Liver (tissue), 9 donors: Measurements from ENCODE around the gene RPTOR. TPM values are rescaled to one million over a fixed set of nuclear protein-coding genes. Genes with fewer than 3 reads are reported as not detected.

Experiments
- DNase-seq: peaks from one replicate; pipeline ENCODE4 v3.0.0-alpha.2; 2017; ENCODE audit warnings: low spot score
- H3K27ac ChIP-seq, 2 donors: one replicate each; pipeline ENCODE4 v1.7.0; 2013; ENCODE audit warnings: inconsistent platforms in 2 of 2, low read length in 2 of 2, control low read depth in 1 of 2, low read depth in 1 of 2, mild to moderate bottlenecking in 1 of 2
- H3K27me3 ChIP-seq, 4 donors: one replicate each; pipeline versions ENCODE4 v1.6.1 to v1.7.0; 2013; ENCODE audit warnings: low read length in 3 of 4, inconsistent platforms in 1 of 4, mild to moderate bottlenecking in 1 of 4, moderate library complexity in 1 of 4; ENCODE audit not compliant: control insufficient read depth in 4 of 4, insufficient read depth in 4 of 4
- H3K36me3 ChIP-seq, 4 donors: one replicate each; pipeline versions ENCODE4 v1.6.1 to v1.7.0; 2013; ENCODE audit warnings: low read length in 3 of 4, mild to moderate bottlenecking in 3 of 4, low read depth in 1 of 4, moderate library complexity in 1 of 4; ENCODE audit not compliant: control insufficient read depth in 4 of 4, insufficient read depth in 3 of 4
- H3K4me1 ChIP-seq, 4 donors: one replicate each; pipeline versions ENCODE4 v1.6.1 to v1.7.0; 2013; ENCODE audit warnings: low read length in 3 of 4, mild to moderate bottlenecking in 3 of 4, moderate library complexity in 1 of 4; ENCODE audit not compliant: control insufficient read depth in 4 of 4, insufficient read depth in 4 of 4
- H3K4me3 ChIP-seq, 3 donors: one replicate each; pipeline versions ENCODE4 v1.6.1 to v1.7.0; 2013; ENCODE audit warnings: low read length in 3 of 3, control low read depth in 1 of 3, low read depth in 1 of 3, mild to moderate bottlenecking in 1 of 3
- H3K9ac ChIP-seq, 2 donors: one replicate each; pipeline ENCODE4 v1.7.0; 2013; ENCODE audit warnings: low read length in 2 of 2, mild to moderate bottlenecking in 2 of 2, moderate library complexity in 2 of 2, control low read depth in 1 of 2, low read depth in 1 of 2
- H3K9me3 ChIP-seq, 4 donors: one replicate each; pipeline versions ENCODE4 v1.6.1 to v1.7.0; 2013; ENCODE audit warnings: low read length in 3 of 4; ENCODE audit not compliant: control insufficient read depth in 4 of 4
- ATF3 ChIP-seq: IDR thresholded peaks from 2 replicates; pipeline ENCODE4 v1.6.1; 2016; ENCODE audit warnings: antibody characterized with exemption
- CTCF ChIP-seq: fragments of 150-350 bp; IDR thresholded peaks from 2 replicates; pipeline ENCODE4 v1.5.1; 2017; ENCODE audit warnings: improper control_type of control experiment, low read depth, low read length; ENCODE audit not compliant: missing input control
- EGR1 ChIP-seq, 2 donors: IDR thresholded peaks; 2 replicates each; pipeline ENCODE4 v1.6.1; 2016 to 2018; ENCODE audit warnings: antibody characterized with exemption in 2 of 2, low read depth in 2 of 2
- FOXA1 ChIP-seq: IDR thresholded peaks from 2 replicates; pipeline ENCODE4 v1.6.1; 2016; ENCODE audit warnings: antibody characterized with exemption
- FOXA2 ChIP-seq: IDR thresholded peaks from 2 replicates; pipeline ENCODE4 v1.6.1; 2016; ENCODE audit warnings: antibody characterized with exemption
- GABPA ChIP-seq, 2 donors: IDR thresholded peaks in 1 of 2; conservative IDR thresholded peaks in 1 of 2; 2 replicates each; pipeline ENCODE4 v1.6.1; 2016; ENCODE audit warnings: antibody characterized with exemption in 2 of 2, mild to moderate bottlenecking in 1 of 2, moderate library complexity in 1 of 2
- HNF4G ChIP-seq: IDR thresholded peaks from 2 replicates; pipeline ENCODE4 v1.6.1; 2016; ENCODE audit warnings: antibody characterized with exemption
- JUND ChIP-seq, 2 donors: IDR thresholded peaks; 2 replicates each; pipeline ENCODE4 v1.6.1; 2016; ENCODE audit warnings: antibody characterized with exemption in 2 of 2
- MAX ChIP-seq: IDR thresholded peaks from 2 replicates; pipeline ENCODE4 v1.6.1; 2016; ENCODE audit warnings: antibody characterized with exemption
- RAD21 ChIP-seq, 2 donors: IDR thresholded peaks; 2 replicates each; pipeline ENCODE4 v1.6.1; 2016; ENCODE audit warnings: antibody characterized with exemption in 2 of 2, mild to moderate bottlenecking in 2 of 2
- REST ChIP-seq: IDR thresholded peaks from 2 replicates; pipeline ENCODE4 v1.6.1; 2016; ENCODE audit warnings: antibody characterized with exemption, mild to moderate bottlenecking
- RXRA ChIP-seq, 2 donors: IDR thresholded peaks; 2 replicates each; pipeline ENCODE4 v1.6.1; 2017 to 2018; ENCODE audit warnings: antibody characterized with exemption in 2 of 2, mild to moderate bottlenecking in 1 of 2
- YY1 ChIP-seq: IDR thresholded peaks from 2 replicates; pipeline ENCODE4 v1.6.1; 2016; ENCODE audit warnings: antibody characterized with exemption, mild to moderate bottlenecking
- ZBTB33 ChIP-seq: IDR thresholded peaks from 2 replicates; pipeline ENCODE4 v1.6.1; 2016; ENCODE audit warnings: antibody characterized with exemption
- WGBS: extraction: QIAGEN DNeasy Blood & Tissue Kit; methylation state at CpG from one replicate; pipeline ENCODE4 v1.1.7; 2013; 5-methylcytosine and 5-hydroxymethylcytosine counted together
- polyA plus RNA-seq, 2 donors: library from polyadenylated mRNA; stranded (reverse) in 1 of 2; unstranded in 1 of 2; fragments of 200-250 nt in 1 of 2; fragments of >200 nt in 1 of 2; fragmentation: Nextera tagmentation in 1 of 2; extraction: Ambion mirVana in 1 of 2; gene quantifications; one replicate each; pipeline versions ENCODE4 v1.2.1 to v1.2.3, GENCODE V29; 2013 to 2015
- total RNA-seq, 2 donors: library from RNA; depleted of rRNA; stranded (reverse); fragments of >200 nt; gene quantifications; one replicate each; pipeline ENCODE4 v1.2.3, GENCODE V29; 2014
- donor health status: healthy.
- donor health status: healthy.
- donor health status: healthy.
- donor health status: healthy.
- donor health status: healthy.

RPTOR gene
- total and polyA plus RNA-seq, 4 donors = 4.8 to 25.4 (median 11.6) TPM

- no peak overlapping the region for H3K27ac ChIP-seq
- no peak overlapping the region for H3K4me3 ChIP-seq
- TF ChIP-seq ZBTB33 = no peak
- no peak for TF ChIP-seq JUND (IDR thresholded peaks at IDR 0.05)
- no peak for TF ChIP-seq RAD21 (IDR thresholded peaks at IDR 0.05)
- TF ChIP-seq RXRA (IDR thresholded peaks at IDR 0.05) = no peak
- no peak for TF ChIP-seq FOXA2
- TF ChIP-seq GABPA (IDR thresholded peaks at IDR 0.05 in 1 of 2, conservative IDR thresholded peaks at IDR 0.05 in 1 of 2) = no peak
- TF ChIP-seq MAX = no peak
- TF ChIP-seq CTCF = no peak
- TF ChIP-seq REST = no peak
- TF ChIP-seq YY1 = no peak
- TF ChIP-seq ATF3 = no peak
- no peak for TF ChIP-seq FOXA1
- no peaks in the 10 kb centered on the region for H3K27me3 ChIP-seq
- no peaks in the 10 kb centered on the region for H3K4me1 ChIP-seq
- WGBS = 97% methylated on average over 22 of the region's 22 CpGs
- peaks cover 8 to 36% (median 14%) of the 10 kb centered on the region in 4 donors for H3K36me3 ChIP-seq
- H3K9ac ChIP-seq = no peak overlapping the region
- H3K9me3 ChIP-seq = no peaks in the 10 kb centered on the region
- no peak for DNase-seq
Measured at GRCh38 chr17:80921159-80921558, 376.5 kb downstream of the RPTOR start.

- no peak overlapping the region for H3K27ac ChIP-seq
- no peaks in the 10 kb centered on the region for H3K4me1 ChIP-seq
- H3K4me3 ChIP-seq = no peak overlapping the region
- H3K9me3 ChIP-seq = no peaks in the 10 kb centered on the region
- H3K27me3 ChIP-seq = no peaks in the 10 kb centered on the region
- no peak for DNase-seq
- peaks cover 8 to 42% (median 14%) of the 10 kb centered on the region in 4 donors for H3K36me3 ChIP-seq
- no peak overlapping the region for H3K9ac ChIP-seq
- 96% methylated on average over 28 of the region's 28 CpGs for WGBS
- TF ChIP-seq ATF3 = no peak
- TF ChIP-seq FOXA2 = no peak
- TF ChIP-seq REST = no peak
- no peak for TF ChIP-seq EGR1 (IDR thresholded peaks at IDR 0.05; ENCODE audit: low read depth in 2 of 2)
- TF ChIP-seq GABPA (IDR thresholded peaks at IDR 0.05 in 1 of 2, conservative IDR thresholded peaks at IDR 0.05 in 1 of 2) = no peak
- no peak for TF ChIP-seq RAD21 (IDR thresholded peaks at IDR 0.05)
- TF ChIP-seq CTCF = no peak
- no peak for TF ChIP-seq HNF4G
Measured at GRCh38 chr17:80921741-80922579, 377.3 kb downstream of the RPTOR start.
